Liver (tissue), 3 donors: ENCODE data around the gene IDI2.

Experiments
- CTCF ChIP-seq: fragments of 150-350 bp; IDR thresholded peaks from 2 replicates; pipeline ENCODE4 v1.5.1; 2017; ENCODE audit warnings: improper control_type of control experiment, low read depth, low read length; ENCODE audit not compliant: missing input control
- EGR1 ChIP-seq, 2 donors: IDR thresholded peaks; 2 replicates each; pipeline ENCODE4 v1.6.1; 2016 to 2018; ENCODE audit warnings: antibody characterized with exemption in 2 of 2, low read depth in 2 of 2
- GABPA ChIP-seq, 2 donors: IDR thresholded peaks in 1 of 2; conservative IDR thresholded peaks in 1 of 2; 2 replicates each; pipeline ENCODE4 v1.6.1; 2016; ENCODE audit warnings: antibody characterized with exemption in 2 of 2, mild to moderate bottlenecking in 1 of 2, moderate library complexity in 1 of 2
- MAX ChIP-seq: IDR thresholded peaks from 2 replicates; pipeline ENCODE4 v1.6.1; 2016; ENCODE audit warnings: antibody characterized with exemption
- RAD21 ChIP-seq, 2 donors: IDR thresholded peaks; 2 replicates each; pipeline ENCODE4 v1.6.1; 2016; ENCODE audit warnings: antibody characterized with exemption in 2 of 2, mild to moderate bottlenecking in 2 of 2
- REST ChIP-seq: IDR thresholded peaks from 2 replicates; pipeline ENCODE4 v1.6.1; 2016; ENCODE audit warnings: antibody characterized with exemption, mild to moderate bottlenecking
- donor health status: healthy.
- donor health status: healthy.

- TF ChIP-seq CTCF, result no peak
- no peak for TF ChIP-seq EGR1 (IDR thresholded peaks at IDR 0.05; ENCODE audit: low read depth in 2 of 2)
- TF ChIP-seq MAX, result no peak
- TF ChIP-seq REST, result no peak
- TF ChIP-seq RAD21 (IDR thresholded peaks at IDR 0.05), result no peak
- TF ChIP-seq GABPA (IDR thresholded peaks at IDR 0.05 in 1 of 2, conservative IDR thresholded peaks at IDR 0.05 in 1 of 2), result no peak
These were observed 10.0 kb downstream of the IDI2 start for GRCh38 chr10:1015688-1016087.
